HCT116 (cell line): ENCODE data around the gene ZNF747. TPM values are rescaled to one million over a fixed set of nuclear protein-coding genes. Genes with fewer than 3 reads are reported as not detected.

Experiments used
- ATAC-seq: fragments of 200-7000 bp; cut with Tn5 transposase; 2 replicates; pipeline ENCODE4 v1.9.1; 2020; ENCODE audit warnings: mild to moderate bottlenecking, moderate library complexity
- BruUV-seq: library from RNA; stranded (reverse); fragments of 400-500 nt; replicated peaks from 2 replicates; lab custom pipeline; 2021; lab: Mats Ljungman, UMichigan
- CTCF ChIA-PET: fragments of 300-600 bp; sonication (Branson Sonifier 250); formaldehyde crosslinking; loops from one replicate; lab custom pipeline; 2021; ENCODE audit warnings: antibody characterized with exemption; lab: Charles Lee
- POLR2A ChIA-PET: fragments of 300-600, 350-600 bp; sonication (Branson Sonifier 250); formaldehyde crosslinking; loops from one replicate; lab custom pipeline; 2021; ENCODE audit warnings: antibody characterized with exemption; lab: Charles Lee
- RAD21 ChIA-PET, 2 experiments: fragments of 300-600 bp; sonication (Branson Sonifier 250); formaldehyde crosslinking; loops; one replicate each; lab custom pipeline; 2023; ENCODE audit warnings: low total read pairs in 2 of 2; ENCODE audit not compliant: uncharacterized antibody in 2 of 2, unreplicated experiment in 2 of 2, low non-redundant PET in 1 of 2; lab: Charles Lee
- DNase-seq: peaks from one replicate; pipeline ENCODE4 v3.0.0-alpha.2; 2010; ENCODE audit warnings: low read depth, low spot score
- H2AFZ ChIP-seq: fragments of 200-600 bp; shearing (Covaris generic), sonication (generic); 2 replicates; pipeline ENCODE4 v1.6.1; 2017; ENCODE audit warnings: low read depth, mixed run types, mixed read lengths, antibody characterized with exemption, low read length; ENCODE audit not compliant: poor library complexity, severe bottlenecking
- H3K27ac ChIP-seq: 2 replicates; pipeline ENCODE4 v1.5.1; 2012; ENCODE audit warnings: low read depth, low read length
- H3K27me3 ChIP-seq: fragments of 200-600 bp; sonication (generic); 2 replicates; pipeline ENCODE4 v1.6.1; 2016; ENCODE audit warnings: mixed run types, low read length, mixed read lengths; ENCODE audit not compliant: insufficient read depth
- H3K36me3 ChIP-seq, 2 experiments: fragments of 200-500 bp in 1 of 2; fragments of 200-600 bp in 1 of 2; sonication (Bioruptor generic) in 1 of 2; sonication (generic) in 1 of 2; 2 replicates each; pipeline versions ENCODE4 v1.5.1 to v1.6.1; 2014 to 2016; ENCODE audit warnings: low read length in 2 of 2, inconsistent platforms in 1 of 2, mixed read lengths in 1 of 2, mixed run types in 1 of 2; ENCODE audit not compliant: insufficient read depth in 2 of 2, control insufficient read depth in 1 of 2
- H3K4me1 ChIP-seq, 2 experiments: fragments of 200-600 bp in 1 of 2; sonication (generic) in 1 of 2; 2 replicates each; pipeline versions ENCODE4 v1.5.1 to v1.6.1; 2012 to 2017; ENCODE audit warnings: low read length in 2 of 2, inconsistent platforms in 1 of 2, mild to moderate bottlenecking in 1 of 2, mixed read lengths in 1 of 2, mixed run types in 1 of 2, moderate library complexity in 1 of 2; ENCODE audit not compliant: insufficient read depth in 2 of 2, control insufficient read depth in 1 of 2
- H3K4me2 ChIP-seq: fragments of 200-600 bp; sonication (generic); 2 replicates; pipeline ENCODE4 v1.6.1; 2017; ENCODE audit warnings: mixed run types, low read length, mixed read lengths
- H3K4me3 ChIP-seq, 2 experiments: fragments of 200-600 bp in 1 of 2; sonication (generic) in 1 of 2; replicated peaks in 1 of 2; 2 replicates each; pipeline ENCODE4 v1.5.1; 2011 to 2016; ENCODE audit warnings: low read length in 2 of 2, control low read depth in 1 of 2, low read depth in 1 of 2, mild to moderate bottlenecking in 1 of 2, mixed read lengths in 1 of 2, mixed run types in 1 of 2
- H3K79me2 ChIP-seq: fragments of 200-600 bp; sonication (generic); 2 replicates; pipeline ENCODE4 v1.6.1; 2017; ENCODE audit warnings: mild to moderate bottlenecking, mixed run types, low read length, moderate library complexity, mixed read lengths; ENCODE audit not compliant: insufficient read depth
- H3K9ac ChIP-seq: fragments of 200-600 bp; sonication (generic); 2 replicates; pipeline ENCODE4 v1.6.1; 2016; ENCODE audit warnings: low read length, mixed read lengths
- H3K9me2 ChIP-seq: fragments of 200-600 bp; sonication (generic), shearing (Covaris generic); 2 replicates; pipeline ENCODE4 v1.6.1; 2017; ENCODE audit warnings: mixed run types, mild to moderate bottlenecking, moderate library complexity; ENCODE audit not compliant: insufficient read depth
- H3K9me3 ChIP-seq, 2 experiments: fragments of 200-500 bp in 1 of 2; fragments of 200-600 bp in 1 of 2; sonication (Bioruptor generic) in 1 of 2; sonication (generic) in 1 of 2; 2 replicates each; pipeline ENCODE4 v1.6.1; 2014 to 2017; ENCODE audit warnings: low read length in 2 of 2, mixed read lengths in 2 of 2, inconsistent platforms in 1 of 2, low read depth in 1 of 2, mild to moderate bottlenecking in 1 of 2, mixed run types in 1 of 2, moderate library complexity in 1 of 2; ENCODE audit not compliant: control insufficient read depth in 1 of 2, insufficient read depth in 1 of 2
- H4K20me1 ChIP-seq: fragments of 200-600 bp; sonication (generic), shearing (Covaris generic); 2 replicates; pipeline ENCODE4 v1.6.1; 2017; ENCODE audit warnings: mixed run types, mild to moderate bottlenecking, moderate library complexity; ENCODE audit not compliant: insufficient read depth
- EGR1 ChIP-seq: IDR thresholded peaks from 2 replicates; pipeline ENCODE4 v1.6.1; 2012; ENCODE audit warnings: low read depth
- ELF1 ChIP-seq: IDR thresholded peaks from 2 replicates; pipeline ENCODE4 v1.6.1; 2012; ENCODE audit warnings: low read depth, borderline replicate concordance
- EZH2 ChIP-seq: fragments of 200-600 bp; sonication (generic); IDR thresholded peaks from 2 replicates; pipeline ENCODE4 v1.6.1; 2017; ENCODE audit warnings: antibody characterized with exemption, mixed run types
- JUND ChIP-seq: IDR thresholded peaks from 2 replicates; pipeline ENCODE4 v1.6.1; 2012
- POLR2AphosphoS5 ChIP-seq: IDR thresholded peaks from 2 replicates; pipeline ENCODE4 v1.6.1; 2011; ENCODE audit warnings: mild to moderate bottlenecking, low read depth, low read length, moderate library complexity
- RAD21 ChIP-seq: IDR thresholded peaks from 2 replicates; pipeline ENCODE4 v1.6.1; 2012; ENCODE audit warnings: low read depth, mild to moderate bottlenecking
- SIN3A ChIP-seq: IDR thresholded peaks from 2 replicates; pipeline ENCODE4 v1.6.1; 2012; ENCODE audit warnings: low read depth
- SP1 ChIP-seq: IDR thresholded peaks from 2 replicates; pipeline ENCODE4 v1.6.1; 2012; ENCODE audit warnings: low read depth
- SRF ChIP-seq: IDR thresholded peaks from 2 replicates; pipeline ENCODE4 v1.6.1; 2012; ENCODE audit warnings: low read depth
- TCF7L2 ChIP-seq: IDR thresholded peaks from 2 replicates; pipeline ENCODE4 v1.7.0; 2011; ENCODE audit warnings: borderline replicate concordance, inconsistent platforms; ENCODE audit not compliant: insufficient read depth, insufficient read length; ENCODE audit errors: extremely low read depth
- ZNF274 ChIP-seq: fragments of 200-500 bp; sonication (Bioruptor generic); IDR thresholded peaks from 2 replicates; pipeline ENCODE4 v1.6.1; 2014; ENCODE audit warnings: mild to moderate bottlenecking, low read depth, low read length, inconsistent platforms
- intact Hi-C: fragments of 100-400 bp; cut with micrococcal nuclease; formaldehyde crosslinking; loops from 2 replicates; pipeline ENCODE4 v1.10.0; 2022
- total RNA-seq: library from RNA; stranded (reverse); gene quantifications from one replicate; pipeline ENCODE4 v1.2.1, GENCODE V29; 2021; ENCODE audit not compliant: unreplicated experiment
- TF ChIP-seq, protein P1 (sequence below): IDR thresholded peaks from 2 replicates; pipeline ENCODE4 v1.6.1; 2012
- TF ChIP-seq, protein P2 (sequence below): IDR thresholded peaks from 2 replicates; pipeline ENCODE4 v1.6.1; 2012
- TF ChIP-seq, protein P3 (sequence below), 3 experiments: fragments of 200-600 bp in 1 of 3; sonication (generic) in 1 of 3; IDR thresholded peaks in 2 of 3; conservative IDR thresholded peaks in 1 of 3; 2 replicates each; pipeline ENCODE4 v1.5.1; 2012 to 2017; ENCODE audit warnings: low read depth in 2 of 3, low read length in 2 of 3, antibody characterized with exemption in 1 of 3, borderline replicate concordance in 1 of 3, control low read depth in 1 of 3, mild to moderate bottlenecking in 1 of 3, mixed read lengths in 1 of 3, mixed run types in 1 of 3, moderate library complexity in 1 of 3; ENCODE audit not compliant: insufficient read depth in 1 of 3

Gene ZNF747
- total RNA-seq, 1 experiment from 2014 or later = 2.1 TPM

DNA sequence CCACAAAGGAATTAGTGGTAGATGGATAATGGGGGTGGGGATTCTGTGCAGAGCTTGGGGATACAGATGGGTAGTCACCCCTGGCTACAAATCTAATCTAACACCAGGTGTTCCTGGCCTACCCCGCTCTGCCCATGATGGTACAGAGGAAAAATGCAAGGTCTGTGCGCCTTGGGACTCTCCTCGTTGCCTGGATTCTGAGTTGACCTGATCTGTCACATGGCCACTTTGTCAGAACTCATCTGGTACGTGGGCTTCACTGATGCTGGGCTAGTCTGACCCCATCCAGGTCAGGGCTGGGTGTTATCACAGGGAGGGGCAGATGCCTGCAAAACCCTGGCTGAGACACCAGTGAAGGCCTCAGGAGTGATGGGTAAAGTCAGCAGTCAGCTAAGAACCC is 18.3 kb upstream of the ZNF747 start:
- Histone ChIP-seq H3K4me2 (no peak overlapping the region), H3K9ac (no peak overlapping the region), H3K4me3 (no peak overlapping the region), H3K27ac (no peak overlapping the region; the same call in 1 of the 2 replicates), H3K79me2 (peaks cover 14% of the 10 kb centered on the region; the same call in 1 of the 2 replicates), H3K9me2 (no peaks in the 10 kb centered on the region), H3K4me1 (peaks cover 6 to 19% of the 10 kb centered on the region in 2 experiments), H4K20me1 (no peaks in the 10 kb centered on the region)
- CTCF ChIA-PET = no interaction called here
- intact Hi-C loops = no loop called here
- no peak for DNase-seq
- TF ChIP-seq, protein P1, sequence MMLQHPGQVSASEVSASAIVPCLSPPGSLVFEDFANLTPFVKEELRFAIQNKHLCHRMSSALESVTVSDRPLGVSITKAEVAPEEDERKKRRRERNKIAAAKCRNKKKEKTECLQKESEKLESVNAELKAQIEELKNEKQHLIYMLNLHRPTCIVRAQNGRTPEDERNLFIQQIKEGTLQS = no peak
- no peak for TF ChIP-seq EZH2
- no peak for TF ChIP-seq SIN3A
- TF ChIP-seq EGR1 = no peak
- no peak for TF ChIP-seq SP1
- TF ChIP-seq TCF7L2 = no peak
- TF ChIP-seq RAD21 = no peak
- TF ChIP-seq, protein P2, sequence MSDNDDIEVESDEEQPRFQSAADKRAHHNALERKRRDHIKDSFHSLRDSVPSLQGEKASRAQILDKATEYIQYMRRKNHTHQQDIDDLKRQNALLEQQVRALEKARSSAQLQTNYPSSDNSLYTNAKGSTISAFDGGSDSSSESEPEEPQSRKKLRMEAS = no peak
- no peak for TF ChIP-seq JUND
- TF ChIP-seq, all 23 proteins: peak for 0
- no peak for ATAC-seq
- no TSS peak for BruUV-seq
- no peak overlapping the region for H2AFZ ChIP-seq
- POLR2A ChIA-PET = no interaction called here
- H3K9me3 ChIP-seq = no peaks in the 10 kb centered on the region
- peaks cover 4% of the 10 kb centered on the region in 2 experiments; a peak in 2 of 4 replicates for H3K36me3 ChIP-seq
- RAD21 ChIA-PET = no interaction called here
- H3K27me3 ChIP-seq = no peaks in the 10 kb centered on the region

DNA sequence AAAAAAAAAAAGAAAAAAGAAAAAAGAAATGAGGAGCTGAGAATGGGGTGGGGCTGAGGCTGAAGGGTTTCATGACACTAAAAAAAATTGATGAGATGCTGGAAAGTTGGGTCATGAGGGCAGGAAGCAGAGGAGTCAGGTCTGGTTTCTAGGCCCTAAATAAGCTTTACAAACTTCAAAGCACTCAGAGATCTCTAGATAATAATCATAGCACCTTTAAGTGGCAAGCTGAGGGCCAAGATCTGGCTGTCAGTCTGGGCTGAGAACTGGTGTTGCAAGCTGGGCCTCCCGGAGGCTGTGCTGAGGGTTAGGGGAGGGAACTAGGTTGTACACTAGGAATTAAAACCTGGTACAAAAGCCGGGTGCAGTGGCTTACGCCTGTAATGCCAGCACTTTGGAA is 17.1 kb upstream of the ZNF747 start:
- H2AFZ ChIP-seq = no peak overlapping the region
- no peaks in the 10 kb centered on the region for H3K9me2 ChIP-seq
- no peak overlapping the region for H3K4me2 ChIP-seq
- no peaks in the 10 kb centered on the region for H4K20me1 ChIP-seq
- H3K27ac ChIP-seq = no peak overlapping the region
- BruUV-seq = no TSS peak
- no peaks in the 10 kb centered on the region for H3K27me3 ChIP-seq
- no peak for DNase-seq
- CTCF ChIA-PET = no interaction called here
- no peak overlapping the region for H3K4me3 ChIP-seq
- POLR2A ChIA-PET = no interaction called here
- no peak for ATAC-seq
- peaks cover 6 to 13% of the 10 kb centered on the region in 2 experiments for H3K4me1 ChIP-seq
- TF ChIP-seq POLR2AphosphoS5 (no peak), ELF1 (no peak), TCF7L2 (no peak), ZNF274 (no peak), SIN3A (no peak), SRF (no peak), RAD21 (no peak), JUND (no peak), EZH2 (no peak)
- TF ChIP-seq, protein P3, sequence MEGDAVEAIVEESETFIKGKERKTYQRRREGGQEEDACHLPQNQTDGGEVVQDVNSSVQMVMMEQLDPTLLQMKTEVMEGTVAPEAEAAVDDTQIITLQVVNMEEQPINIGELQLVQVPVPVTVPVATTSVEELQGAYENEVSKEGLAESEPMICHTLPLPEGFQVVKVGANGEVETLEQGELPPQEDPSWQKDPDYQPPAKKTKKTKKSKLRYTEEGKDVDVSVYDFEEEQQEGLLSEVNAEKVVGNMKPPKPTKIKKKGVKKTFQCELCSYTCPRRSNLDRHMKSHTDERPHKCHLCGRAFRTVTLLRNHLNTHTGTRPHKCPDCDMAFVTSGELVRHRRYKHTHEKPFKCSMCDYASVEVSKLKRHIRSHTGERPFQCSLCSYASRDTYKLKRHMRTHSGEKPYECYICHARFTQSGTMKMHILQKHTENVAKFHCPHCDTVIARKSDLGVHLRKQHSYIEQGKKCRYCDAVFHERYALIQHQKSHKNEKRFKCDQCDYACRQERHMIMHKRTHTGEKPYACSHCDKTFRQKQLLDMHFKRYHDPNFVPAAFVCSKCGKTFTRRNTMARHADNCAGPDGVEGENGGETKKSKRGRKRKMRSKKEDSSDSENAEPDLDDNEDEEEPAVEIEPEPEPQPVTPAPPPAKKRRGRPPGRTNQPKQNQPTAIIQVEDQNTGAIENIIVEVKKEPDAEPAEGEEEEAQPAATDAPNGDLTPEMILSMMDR (IDR thresholded peaks at IDR 0.05 in 2 of 3, conservative IDR thresholded peaks at IDR 0.05 in 1 of 3; ENCODE audit: borderline replicate concordance in 1 of 3, insufficient read depth in 1 of 3, low read depth in 2 of 3, low read length in 2 of 3) = no peak
- TF ChIP-seq, protein P1 = no peak
- intact Hi-C loops = no loop called here
- RAD21 ChIA-PET = interaction anchor here in 1 of 2 experiments (0.7 kb wide), 1 partner anchor 46 kb away, joined by 3 read pairs; no protein-coding TSS in a partner anchor
- no peaks in the 10 kb centered on the region for H3K9me3 ChIP-seq
- H3K79me2 ChIP-seq = peaks cover 6% of the 10 kb centered on the region; the same call in 1 of the 2 replicates
- peaks cover 4% of the 10 kb centered on the region in 2 experiments; a peak in 2 of 4 replicates for H3K36me3 ChIP-seq
- no peak overlapping the region for H3K9ac ChIP-seq
